GM19468 (cell line): ENCODE measurements around the gene MBD6.
"Not testable (repeated sequence)": the region's sequence is repeated elsewhere in the genome, so short reads cannot be mapped to it uniquely, and the experiment has no call there.

Experiments used
- ATAC-seq: cut with Tn5 transposase; IDR thresholded peaks from one replicate; pipeline ENCODE4 v1.9.1; 2021; ENCODE audit warnings: mild to moderate bottlenecking, moderate library complexity, moderate number of reproducible peaks; ENCODE audit not compliant: unreplicated experiment; ENCODE audit errors: extremely low read depth

The MBD6 gene

DNA sequence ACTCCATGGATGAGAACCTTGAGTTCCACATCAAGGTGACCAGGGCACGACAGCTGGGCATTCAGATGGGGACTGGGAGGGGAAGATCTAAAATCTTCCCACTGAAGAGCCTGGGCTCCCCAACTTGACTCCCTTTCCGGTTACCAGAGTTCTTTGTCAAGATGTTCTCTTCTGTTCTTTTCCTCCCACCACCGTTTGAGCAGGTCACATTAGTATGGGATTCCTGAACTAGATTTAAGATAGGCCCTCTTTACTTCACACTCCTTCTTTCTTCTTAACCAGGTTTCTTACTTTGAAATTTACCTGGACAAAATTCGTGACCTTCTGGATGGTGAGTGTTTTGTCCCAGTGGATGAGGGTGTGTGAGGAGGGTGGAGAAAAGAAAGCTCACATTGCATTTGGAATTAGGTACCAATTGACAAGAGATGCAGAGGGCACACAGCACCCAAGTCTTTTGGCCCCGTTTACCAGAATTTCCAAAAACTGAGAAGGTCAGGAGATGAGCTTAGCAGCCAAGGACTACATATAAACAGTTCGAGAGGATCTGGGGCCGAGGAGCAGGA lies 41.6 kb downstream of the MBD6 start:
- no peak for ATAC-seq

DNA sequence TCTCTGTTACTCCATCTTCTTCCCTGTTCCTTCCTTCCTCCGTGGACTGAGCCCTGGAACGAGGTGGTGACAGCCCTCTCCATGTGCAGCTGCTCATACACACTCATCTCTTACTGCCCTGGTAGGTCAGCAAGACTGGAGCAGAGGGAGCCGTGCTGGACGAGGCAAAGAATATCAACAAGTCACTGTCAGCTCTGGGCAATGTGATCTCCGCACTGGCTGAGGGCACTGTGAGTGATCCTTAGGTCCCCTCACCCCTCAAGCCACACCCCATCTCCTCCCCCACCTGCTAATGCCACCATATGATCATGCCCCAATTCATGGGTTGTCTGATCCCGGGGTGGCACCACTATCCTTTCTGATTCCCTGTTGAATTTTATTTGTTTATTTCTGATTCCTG lies 46.2 kb downstream of the MBD6 start:
- no peak for ATAC-seq

DNA sequence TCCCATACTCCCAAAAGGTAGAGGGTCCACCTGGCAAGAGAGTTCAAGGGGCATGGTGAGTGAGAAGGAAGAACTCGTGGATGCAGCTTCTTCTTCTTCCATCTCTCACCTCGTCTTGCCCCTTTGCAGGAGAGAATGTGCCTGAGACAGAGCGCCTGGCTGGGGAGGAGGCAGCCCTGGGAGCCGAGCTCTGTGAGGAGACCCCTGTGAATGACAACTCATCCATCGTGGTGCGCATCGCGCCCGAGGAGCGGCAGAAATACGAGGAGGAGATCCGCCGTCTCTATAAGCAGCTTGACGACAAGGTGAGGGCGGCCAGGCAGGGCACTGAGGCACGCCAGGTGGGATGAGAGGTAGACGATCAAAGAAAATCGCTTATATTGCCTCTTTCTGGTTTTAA lies 47.2 kb downstream of the MBD6 start:
- ATAC-seq: no peak

DNA sequence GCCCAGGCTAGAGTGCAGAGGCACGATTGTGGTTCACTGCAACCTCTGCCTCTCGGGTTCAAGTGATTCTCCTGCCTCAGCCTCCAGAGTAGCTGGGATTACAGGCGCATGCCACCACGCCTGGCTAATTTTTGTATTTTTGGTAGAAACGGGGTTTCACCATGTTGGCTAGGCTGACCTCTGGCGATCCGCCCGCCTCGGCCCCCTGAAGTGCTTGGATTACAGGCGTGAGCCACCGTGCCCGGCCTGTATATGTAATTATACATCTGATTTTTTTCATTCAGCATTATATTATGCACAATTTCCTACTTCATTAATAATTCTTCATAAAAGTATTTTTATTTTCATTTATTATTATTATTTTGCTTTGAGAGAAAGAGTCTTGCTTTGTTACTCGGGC lies 47.8 kb downstream of the MBD6 start:
- not testable (repeated sequence) for ATAC-seq

DNA sequence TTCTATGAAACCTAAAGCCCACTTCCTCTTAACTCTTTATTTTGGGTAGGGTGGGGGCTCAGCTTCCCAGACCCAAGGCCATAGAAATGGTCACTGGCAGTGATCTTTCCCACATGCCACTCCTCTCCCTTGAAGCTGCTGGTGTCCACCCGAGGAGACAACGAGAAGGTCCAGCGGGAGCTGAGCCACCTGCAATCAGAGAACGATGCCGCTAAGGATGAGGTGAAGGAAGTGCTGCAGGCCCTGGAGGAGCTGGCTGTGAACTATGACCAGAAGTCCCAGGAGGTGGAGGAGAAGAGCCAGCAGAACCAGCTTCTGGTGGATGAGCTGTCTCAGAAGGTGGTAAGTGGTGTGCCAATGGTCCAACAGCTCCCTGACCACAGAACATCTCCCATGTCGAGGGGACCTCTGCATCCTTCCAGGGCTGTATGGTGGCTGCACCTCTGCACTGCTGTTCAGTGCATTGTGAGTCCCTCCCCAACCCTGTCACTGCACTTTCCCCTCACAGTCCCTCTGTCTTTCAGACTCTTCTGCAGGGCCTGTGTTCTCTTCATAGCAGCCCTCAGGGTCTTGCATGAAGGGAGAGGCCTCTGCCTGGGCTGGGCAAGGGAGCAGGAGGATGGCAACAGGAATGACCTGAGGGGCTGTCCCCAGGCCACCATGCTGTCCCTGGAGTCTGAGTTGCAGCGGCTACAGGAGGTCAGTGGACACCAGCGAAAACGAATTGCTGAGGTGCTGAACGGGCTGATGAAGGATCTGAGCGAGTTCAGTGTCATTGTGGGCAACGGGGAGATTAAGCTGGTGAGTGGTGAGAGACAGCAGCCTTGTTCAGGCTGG lies 49.5 kb downstream of the MBD6 start:
- no peak for ATAC-seq

DNA sequence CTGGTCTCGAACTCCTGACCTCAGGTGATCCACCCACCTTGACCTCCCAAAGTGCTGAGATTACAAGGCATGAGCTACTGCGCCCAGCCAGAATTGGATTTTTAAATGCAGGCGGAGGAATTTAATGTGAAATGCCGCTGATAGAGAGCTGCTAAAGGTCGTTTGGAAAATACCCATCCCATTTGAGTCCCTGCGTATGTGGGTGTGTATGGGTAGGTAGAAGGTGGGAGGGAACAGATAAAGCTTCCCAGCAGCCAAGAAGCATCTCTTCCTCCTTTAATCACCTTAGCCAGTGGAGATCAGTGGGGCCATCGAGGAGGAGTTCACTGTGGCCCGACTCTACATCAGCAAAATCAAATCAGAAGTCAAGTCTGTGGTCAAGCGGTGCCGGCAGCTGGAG lies 52.2 kb downstream of the MBD6 start:
- no peak for ATAC-seq

DNA sequence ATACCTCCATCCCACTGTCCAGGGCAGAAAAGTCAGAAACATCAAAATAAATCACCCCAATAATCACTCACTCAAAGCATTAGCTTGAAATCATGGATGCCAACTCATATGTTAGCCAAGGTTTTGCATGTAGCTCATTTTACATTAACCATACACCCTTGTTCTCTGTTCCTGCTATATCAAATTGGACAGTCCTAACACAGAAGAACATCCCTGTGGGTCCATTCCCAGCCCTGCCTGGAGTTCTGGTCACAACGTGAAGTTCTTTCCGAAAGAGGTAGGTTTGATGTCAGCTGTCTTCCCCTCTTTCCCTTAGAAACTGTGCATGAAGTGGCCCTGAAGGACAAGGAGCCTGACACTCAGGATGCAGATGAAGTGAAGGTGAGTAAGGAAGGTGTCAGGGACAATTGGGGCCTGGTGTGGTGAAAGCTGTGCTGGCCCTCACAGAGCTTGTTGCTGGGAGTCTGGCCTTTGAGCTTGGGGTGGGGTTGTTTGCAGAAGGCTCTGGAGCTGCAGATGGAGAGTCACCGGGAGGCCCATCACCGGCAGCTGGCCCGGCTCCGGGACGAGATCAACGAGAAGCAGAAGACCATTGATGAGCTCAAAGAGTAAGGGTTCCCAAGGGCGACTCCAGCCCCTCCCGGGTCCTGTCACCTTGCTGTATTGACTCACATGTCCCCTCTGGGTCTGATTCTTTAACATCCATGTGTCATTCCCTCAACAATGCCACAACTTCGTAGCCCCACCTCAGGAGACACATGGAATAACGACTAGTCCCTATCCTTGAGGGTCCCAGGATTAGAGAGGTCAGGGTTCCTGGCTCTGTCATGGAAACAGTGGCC lies 53.4 kb downstream of the MBD6 start:
- no peak for ATAC-seq

DNA sequence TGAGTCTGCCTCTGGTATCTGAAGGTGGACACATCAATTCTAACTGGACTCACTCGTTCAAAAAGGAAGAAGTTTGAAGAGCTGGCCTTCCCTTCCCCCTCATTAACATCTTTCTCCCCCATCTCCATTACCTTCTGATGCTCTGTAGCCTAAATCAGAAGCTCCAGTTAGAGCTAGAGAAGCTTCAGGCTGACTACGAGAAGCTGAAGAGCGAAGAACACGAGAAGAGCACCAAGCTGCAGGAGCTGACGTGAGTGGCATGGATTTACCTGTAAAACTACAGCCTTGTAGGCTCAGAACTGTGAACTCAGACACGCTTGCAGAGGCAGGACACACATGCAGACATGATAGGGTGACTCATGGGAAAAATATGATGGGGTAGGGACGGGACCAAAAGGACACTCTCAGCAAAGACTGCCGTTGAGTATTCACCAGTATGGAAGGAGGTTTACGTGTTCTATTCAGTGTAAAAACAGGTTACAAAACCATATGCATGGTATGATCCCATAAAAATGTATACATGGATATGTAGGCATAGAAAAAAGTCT lies 54.1 kb downstream of the MBD6 start:
- no peak for ATAC-seq

DNA sequence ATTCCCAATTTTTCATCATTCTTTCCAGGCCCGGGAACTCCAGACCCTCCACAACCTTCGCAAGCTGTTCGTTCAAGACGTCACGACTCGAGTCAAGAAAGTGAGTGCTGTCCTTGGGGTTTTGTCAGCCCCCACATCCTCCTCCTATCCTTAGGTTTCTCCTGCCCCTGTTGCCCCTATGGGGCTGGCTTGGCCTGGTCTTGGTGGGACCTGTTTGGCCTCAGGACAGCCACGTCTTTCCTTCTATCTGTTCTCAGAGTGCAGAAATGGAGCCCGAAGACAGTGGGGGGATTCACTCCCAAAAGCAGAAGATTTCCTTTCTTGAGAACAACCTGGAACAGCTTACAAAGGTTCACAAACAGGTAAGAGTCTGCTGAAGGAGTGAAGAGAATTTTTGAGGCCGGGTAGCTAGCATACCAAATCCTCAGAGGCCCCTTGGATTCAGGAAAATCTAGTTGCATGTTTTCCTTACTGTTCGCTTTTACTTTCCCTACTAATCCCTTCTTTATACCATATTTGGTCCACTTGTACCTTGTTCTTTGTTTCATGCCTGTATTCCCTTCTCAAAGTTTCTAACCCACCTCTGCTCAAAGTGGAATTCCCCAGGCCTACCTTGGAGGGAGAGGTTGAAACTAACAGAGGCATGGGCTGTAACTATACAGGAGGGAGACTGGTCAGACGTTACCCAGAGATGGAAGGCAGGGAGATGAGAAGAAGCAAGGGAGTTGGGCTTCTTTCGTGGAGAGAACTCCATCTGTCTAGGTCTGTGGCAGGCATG lies 55.5 kb downstream of the MBD6 start:
- no peak for ATAC-seq

DNA sequence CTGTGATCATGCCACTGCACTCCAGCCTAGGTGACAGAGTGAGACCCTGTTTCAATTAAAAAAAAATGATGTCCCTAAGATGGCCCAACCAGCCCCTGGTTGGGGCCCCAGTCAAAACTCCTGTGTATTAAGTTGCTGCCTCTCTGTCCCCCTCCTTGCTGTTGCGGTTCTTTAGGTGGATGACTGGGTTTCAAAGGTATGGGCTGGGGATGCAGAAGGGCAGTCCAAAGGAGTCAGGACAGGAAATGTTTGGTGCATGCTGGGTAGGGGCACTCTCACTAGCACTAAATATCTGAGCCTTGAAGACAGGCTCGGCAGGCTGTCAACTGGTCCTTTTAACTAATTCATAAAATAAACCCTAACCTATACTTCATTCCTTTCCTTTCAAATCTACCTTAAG lies 56.4 kb downstream of the MBD6 start:
- ATAC-seq: no peak
